ENCODE measurements around the gene RAB10. TPM values are rescaled to one million over a fixed set of nuclear protein-coding genes. Genes with fewer than 3 reads are reported as not detected.

The RAB10 gene
- total RNA-seq, 1 donor from 2014 or later = 130 TPM

GRCh38 chr2:26175466-26176278 lies 141.8 kb downstream of the RAB10 start:
- peaks cover 16% of the 10 kb centered on the region for H3K4me1 Mint-ChIP-seq (ENCODE audit: unreplicated experiment)
- H3K27me3 Mint-ChIP-seq (ENCODE audit: unreplicated experiment) = peaks cover 24% of the 10 kb centered on the region
- H3K4me3 Mint-ChIP-seq (ENCODE audit: unreplicated experiment) = no peak overlapping the region
- DNase-seq (ENCODE audit: low spot score) = no peak
- no peak overlapping the region for H3K27ac Mint-ChIP-seq (ENCODE audit: unreplicated experiment)
- H3K36me3 Mint-ChIP-seq (ENCODE audit: low read depth, unreplicated experiment) = peaks cover 11% of the 10 kb centered on the region
- TF ChIP-seq CTCF (IDR thresholded peaks at IDR 0.05; ENCODE audit: unreplicated experiment) = no peak
- H3K9me3 Mint-ChIP-seq (ENCODE audit: unreplicated experiment) = no peaks in the 10 kb centered on the region

- Mint-ChIP-seq H3K36me3 (ENCODE audit: low read depth, unreplicated experiment) (peaks cover 11% of the 10 kb centered on the region), H3K9me3 (ENCODE audit: unreplicated experiment) (no peaks in the 10 kb centered on the region), H3K27ac (ENCODE audit: unreplicated experiment) (no peak overlapping the region), H3K4me3 (ENCODE audit: unreplicated experiment) (no peak overlapping the region), H3K27me3 (ENCODE audit: unreplicated experiment) (peaks cover 25% of the 10 kb centered on the region), H3K4me1 (ENCODE audit: unreplicated experiment) (peaks cover 16% of the 10 kb centered on the region)
- no peak for TF ChIP-seq CTCF (IDR thresholded peaks at IDR 0.05; ENCODE audit: unreplicated experiment)
- DNase-seq (ENCODE audit: low spot score) = no peak
These were observed 142.4 kb downstream of the RAB10 start for GRCh38 chr2:26176279-26176615.

- Mint-ChIP-seq H3K36me3 (ENCODE audit: low read depth, unreplicated experiment) (peaks cover 11% of the 10 kb centered on the region), H3K4me3 (ENCODE audit: unreplicated experiment) (no peak overlapping the region), H3K27me3 (ENCODE audit: unreplicated experiment) (peaks cover 17% of the 10 kb centered on the region), H3K9me3 (ENCODE audit: unreplicated experiment) (no peaks in the 10 kb centered on the region), H3K4me1 (ENCODE audit: unreplicated experiment) (peaks cover 16% of the 10 kb centered on the region), H3K27ac (ENCODE audit: unreplicated experiment) (no peak overlapping the region)
- TF ChIP-seq CTCF (IDR thresholded peaks at IDR 0.05; ENCODE audit: unreplicated experiment) = no peak
- DNase-seq (ENCODE audit: low spot score) = no peak
These were observed 143.2 kb downstream of the RAB10 start for GRCh38 chr2:26177122-26177521.

GRCh38 chr2:26178246-26178645 lies 144.4 kb downstream of the RAB10 start:
- TF ChIP-seq CTCF (IDR thresholded peaks at IDR 0.05; ENCODE audit: unreplicated experiment) = no peak
- no peaks in the 10 kb centered on the region for H3K9me3 Mint-ChIP-seq (ENCODE audit: unreplicated experiment)
- peaks cover 16% of the 10 kb centered on the region for H3K27me3 Mint-ChIP-seq (ENCODE audit: unreplicated experiment)

GRCh38 chr2:26178746-26179436 lies 145.0 kb downstream of the RAB10 start:
- no peak overlapping the region for H3K4me3 Mint-ChIP-seq (ENCODE audit: unreplicated experiment)
- peaks cover 15% of the 10 kb centered on the region for H3K36me3 Mint-ChIP-seq (ENCODE audit: low read depth, unreplicated experiment)
- H3K9me3 Mint-ChIP-seq (ENCODE audit: unreplicated experiment) = no peaks in the 10 kb centered on the region
- no peak for TF ChIP-seq CTCF (IDR thresholded peaks at IDR 0.05; ENCODE audit: unreplicated experiment)
- H3K4me1 Mint-ChIP-seq (ENCODE audit: unreplicated experiment) = peaks cover 19% of the 10 kb centered on the region
- peaks cover 16% of the 10 kb centered on the region for H3K27me3 Mint-ChIP-seq (ENCODE audit: unreplicated experiment)
- no peak overlapping the region for H3K27ac Mint-ChIP-seq (ENCODE audit: unreplicated experiment)
- DNase-seq (ENCODE audit: low spot score) = no peak

More at GRCh38 chr2:26178246-26178645, 144.4 kb downstream of the RAB10 start:
- peaks cover 11% of the 10 kb centered on the region for H3K36me3 Mint-ChIP-seq (ENCODE audit: low read depth, unreplicated experiment)
- DNase-seq (ENCODE audit: low spot score) = no peak
- H3K4me3 Mint-ChIP-seq (ENCODE audit: unreplicated experiment) = no peak overlapping the region
- no peak overlapping the region for H3K27ac Mint-ChIP-seq (ENCODE audit: unreplicated experiment)
- H3K4me1 Mint-ChIP-seq (ENCODE audit: unreplicated experiment) = peaks cover 16% of the 10 kb centered on the region

All from endothelial cell (in vitro differentiated cells).